Forelimb muscle (tissue), 1 donor: ENCODE results near the gene TRMT112. TPM values are rescaled to one million over a fixed set of nuclear protein-coding genes. Genes with fewer than 3 reads are reported as not detected.
A peak's percentile ranks its signal among the peaks of the same experiment; 100 is the strongest.
"Not testable (repeated sequence)": the region's sequence is repeated elsewhere in the genome, so short reads cannot be mapped to it uniquely, and the experiment has no call there.

Source experiments
- DNase-seq: peaks from one replicate; pipeline ENCODE4 v3.0.0-alpha.2; 2013; ENCODE audit warnings: low read depth
- polyA plus RNA-seq: library from polyadenylated mRNA; unstranded; fragments of 120-200 nt; gene quantifications from one replicate; pipeline ENCODE4 v1.2.1, GENCODE V29; 2013; ENCODE audit not compliant: insufficient read length

The TRMT112 gene
- polyA plus RNA-seq, 1 donor, result 154 TPM

GRCh38 chr11:64313491-64314145 is 3.7 kb downstream of the TRMT112 start:
- no peak for DNase-seq

GRCh38 chr11:64312947-64313346 is 4.4 kb downstream of the TRMT112 start:
- no peak for DNase-seq

GRCh38 chr11:64307795-64308194 is 9.6 kb downstream of the TRMT112 start:
- not testable (repeated sequence) for DNase-seq

GRCh38 chr11:64306876-64307622 is 10.3 kb downstream of the TRMT112 start:
- DNase-seq, result no peak

GRCh38 chr11:64306563-64306875 is 10.8 kb downstream of the TRMT112 start:
- DNase-seq, result no peak

DNA sequence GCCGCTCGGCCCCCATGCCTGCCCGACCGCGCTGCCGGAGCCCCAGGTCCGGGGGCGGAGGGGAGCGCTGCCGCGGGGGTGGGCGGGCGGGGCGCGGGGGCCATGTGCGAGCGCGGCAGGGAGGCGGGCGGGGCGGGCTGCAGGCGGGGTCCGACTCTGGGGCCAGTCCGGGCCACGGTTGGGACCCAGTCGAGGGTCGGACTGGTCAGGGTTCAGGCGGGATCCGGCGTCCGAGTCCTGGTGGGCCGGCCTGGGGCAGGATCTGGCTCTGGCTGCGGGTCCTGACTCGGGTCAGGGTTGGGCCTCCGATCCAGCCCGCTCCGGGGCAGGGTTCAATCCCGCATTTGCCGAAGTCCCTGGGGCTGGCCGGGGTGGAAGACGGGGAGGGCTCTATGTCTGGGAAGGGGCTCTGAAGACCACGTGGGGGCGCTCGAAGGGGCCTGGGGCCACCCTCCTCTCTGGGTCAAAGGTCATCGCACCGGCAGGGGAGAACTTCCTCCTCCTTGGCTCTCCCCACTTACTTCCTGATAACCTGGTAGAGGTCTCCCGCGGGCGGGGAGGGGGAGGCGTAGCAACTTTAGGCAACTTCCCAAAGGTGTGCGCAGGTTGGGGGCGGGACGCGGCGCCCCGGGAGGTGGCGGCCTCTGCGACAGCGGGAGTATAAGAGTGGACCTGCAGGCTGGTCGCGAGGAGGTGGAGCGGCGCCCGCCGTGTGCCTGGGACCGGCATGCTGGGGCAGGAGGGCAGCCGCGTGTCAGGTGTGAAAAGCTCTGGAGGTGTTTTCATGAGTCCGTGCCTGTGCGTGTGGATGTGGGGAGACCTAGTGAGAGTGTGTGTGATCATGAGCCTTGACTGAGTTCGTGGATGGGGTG is 11.4 kb downstream of the TRMT112 start:
- DNase-seq, result no peak

GRCh38 chr11:64305075-64305690 is 12.2 kb downstream of the TRMT112 start, which contains the start of gene ESRRA:
TSS of gene ESRRA (plus strand) at chr11:64305524. CDS start at chr11:64307180, 1,656 bp downstream.
- peak; percentile 92 for DNase-seq

- no peak for DNase-seq
Observed at GRCh38 chr11:64304316-64305072, 12.9 kb downstream of the TRMT112 start.

GRCh38 chr11:64304032-64304315 is 13.4 kb downstream of the TRMT112 start:
- DNase-seq, result no peak

DNA sequence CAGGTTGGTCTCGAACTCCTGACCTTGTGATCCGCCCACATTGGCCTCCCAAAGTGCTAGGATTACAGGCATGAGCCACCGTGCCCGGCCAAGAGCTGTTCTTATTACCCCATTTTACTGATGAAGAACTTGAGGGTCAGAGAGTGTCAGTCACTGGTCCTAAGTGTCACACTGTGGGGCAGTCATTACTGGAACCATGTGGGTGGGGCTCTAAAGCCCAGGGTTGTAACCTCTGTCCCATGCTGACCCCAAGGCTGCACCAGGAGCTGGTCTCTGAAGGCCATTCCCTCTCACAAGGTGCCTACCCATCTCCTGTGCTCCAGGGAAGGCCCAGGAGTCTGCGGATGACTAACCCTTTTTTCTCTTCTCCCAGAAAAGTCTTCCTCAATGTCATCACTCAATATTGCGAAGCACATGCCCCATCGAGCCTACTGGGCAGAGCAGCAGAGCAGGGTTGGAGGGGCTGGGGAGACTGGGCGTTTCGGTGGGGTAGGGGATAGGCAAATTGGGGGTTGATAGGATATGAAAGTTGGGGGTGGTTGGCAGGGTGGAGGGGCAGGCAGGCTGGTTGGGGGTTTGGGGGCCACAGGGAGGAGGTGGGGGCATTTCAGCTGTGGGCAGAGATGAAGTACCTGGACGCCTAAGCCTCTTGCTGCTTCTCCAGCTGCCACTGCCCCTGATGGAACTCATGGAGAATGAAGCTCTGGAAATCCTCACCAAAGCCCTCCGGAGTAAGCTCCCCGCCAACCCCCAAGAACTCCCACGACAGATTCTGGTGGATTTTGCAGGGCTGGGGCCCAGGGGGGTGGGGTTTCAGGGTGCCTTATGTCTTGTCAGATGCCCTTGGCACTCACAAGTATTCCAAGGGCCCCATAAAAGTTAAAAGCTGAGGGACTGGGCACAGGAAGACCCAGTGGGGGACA is 14.0 kb downstream of the TRMT112 start:
- no peak for DNase-seq

- no peak for DNase-seq
Observed at GRCh38 chr11:64299847-64300648, 17.3 kb downstream of the TRMT112 start, which contains the start of gene CATSPERZ. TSS of gene CATSPERZ (plus strand) at chr11:64300358. CDS start at chr11:64300411, 53 bp downstream.

GRCh38 chr11:64298966-64299846 is 18.2 kb downstream of the TRMT112 start:
- DNase-seq, result no peak

- no peak for DNase-seq
Observed at GRCh38 chr11:64297699-64298358, 19.5 kb downstream of the TRMT112 start.

DNA sequence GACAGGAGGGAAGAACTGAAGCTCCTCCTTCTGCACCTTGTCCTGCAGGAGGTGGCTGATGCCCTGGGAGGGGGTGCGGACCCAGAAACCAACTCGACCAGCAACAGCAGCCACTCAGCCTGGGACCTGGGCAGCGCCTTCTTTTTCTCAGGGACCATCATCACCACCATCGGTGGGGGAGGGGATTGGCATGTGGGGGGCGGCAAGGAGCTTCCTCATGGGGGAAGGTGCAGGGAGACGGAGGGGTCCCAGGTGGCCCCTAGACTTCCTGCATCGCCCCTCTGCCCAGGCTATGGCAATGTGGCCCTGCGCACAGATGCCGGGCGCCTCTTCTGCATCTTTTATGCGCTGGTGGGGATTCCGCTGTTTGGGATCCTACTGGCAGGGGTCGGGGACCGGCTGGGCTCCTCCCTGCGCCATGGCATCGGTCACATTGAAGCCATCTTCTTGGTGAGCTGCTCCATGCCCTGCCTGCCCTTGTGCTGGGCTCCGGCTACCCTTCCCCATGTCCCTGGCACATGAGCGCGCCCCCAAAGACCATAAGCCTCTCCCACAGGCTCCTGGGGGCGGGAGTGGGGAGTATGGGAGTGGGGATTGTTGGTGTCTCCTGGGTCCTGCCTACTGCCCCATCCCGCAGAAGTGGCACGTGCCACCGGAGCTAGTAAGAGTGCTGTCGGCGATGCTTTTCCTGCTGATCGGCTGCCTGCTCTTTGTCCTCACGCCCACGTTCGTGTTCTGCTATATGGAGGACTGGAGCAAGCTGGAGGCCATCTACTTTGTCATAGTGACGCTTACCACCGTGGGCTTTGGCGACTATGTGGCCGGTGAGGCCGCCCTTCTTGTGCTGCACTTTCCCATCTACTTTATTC is 20.3 kb downstream of the TRMT112 start:
- DNase-seq, result no peak

DNA sequence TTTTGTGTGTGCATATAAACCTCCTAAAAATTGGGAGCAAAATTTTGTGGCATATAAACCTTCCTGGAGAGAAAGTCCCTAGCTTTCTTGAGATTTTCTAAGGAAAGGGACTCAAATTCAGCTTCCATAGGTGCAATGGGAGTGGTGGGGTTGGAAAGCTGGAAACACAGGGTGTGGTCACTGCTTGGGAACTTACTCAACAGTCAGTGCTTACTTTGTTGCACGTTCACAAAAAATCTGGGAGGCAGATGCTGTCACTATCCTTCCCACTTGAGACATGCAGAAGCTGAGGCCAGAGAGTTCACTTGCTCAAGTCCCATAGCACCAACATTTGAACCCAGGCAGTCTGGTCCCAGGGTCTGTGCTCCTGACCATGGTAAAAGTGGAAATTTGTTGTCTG is 21.1 kb downstream of the TRMT112 start:
- DNase-seq, result no peak

GRCh38 chr11:64295760-64296159 is 21.6 kb downstream of the TRMT112 start:
- DNase-seq, result no peak

GRCh38 chr11:64294774-64295173 is 22.6 kb downstream of the TRMT112 start:
- no peak for DNase-seq
